Fibroblast of lung (primary cell): ENCODE data around the gene TRIM54. TPM values are rescaled to one million over a fixed set of nuclear protein-coding genes. Genes with fewer than 3 reads are reported as not detected.

Experiments
- DNase-seq, 2 donors: peaks; one replicate each; pipeline versions ENCODE4 v3.0.0 to v3.0.0-alpha.2; 2010; ENCODE audit warnings: low read depth in 2 of 2
- H2AFZ ChIP-seq: 2 replicates; pipeline ENCODE4 v1.5.1; 2012; ENCODE audit warnings: low read length, control low read depth, inconsistent platforms
- H3K27ac ChIP-seq: 2 replicates; pipeline ENCODE4 v1.5.1; 2011; ENCODE audit warnings: low read length, control low read depth; ENCODE audit not compliant: insufficient read depth
- H3K27me3 ChIP-seq: 2 replicates; pipeline ENCODE4 v1.5.1; 2011; ENCODE audit warnings: mild to moderate bottlenecking, low read length; ENCODE audit not compliant: control insufficient read depth, insufficient read depth
- H3K36me3 ChIP-seq: 2 replicates; pipeline ENCODE4 v1.5.1; 2011; ENCODE audit warnings: low read length; ENCODE audit not compliant: control insufficient read depth, insufficient read depth
- H3K4me1 ChIP-seq: 2 replicates; pipeline ENCODE4 v1.5.1; 2011; ENCODE audit warnings: low read length; ENCODE audit not compliant: control insufficient read depth, insufficient read depth; ENCODE audit errors: extremely low read depth
- H3K4me2 ChIP-seq: 2 replicates; pipeline ENCODE4 v1.5.1; 2011; ENCODE audit warnings: low read length, control low read depth; ENCODE audit not compliant: insufficient read depth; ENCODE audit errors: extremely low read depth
- H3K4me3 ChIP-seq, 4 experiments: fragments of 200-600 bp in 1 of 4; sonication (generic) in 1 of 4; replicated peaks in 1 of 4; 2 replicates each; pipeline ENCODE4 v1.5.1; 2011 to 2016; ENCODE audit warnings: low read length in 4 of 4, low read depth in 3 of 4, mild to moderate bottlenecking in 3 of 4, control low read depth in 2 of 4, inconsistent platforms in 1 of 4, mixed read lengths in 1 of 4; ENCODE audit not compliant: insufficient read depth in 1 of 4; ENCODE audit errors: control extremely low read depth in 1 of 4
- H3K79me2 ChIP-seq: 2 replicates; pipeline ENCODE4 v1.5.1; 2012; ENCODE audit warnings: mild to moderate bottlenecking, low read length, inconsistent platforms; ENCODE audit not compliant: control insufficient read depth, insufficient read depth
- H3K9ac ChIP-seq: 2 replicates; pipeline ENCODE4 v1.5.1; 2011; ENCODE audit warnings: mild to moderate bottlenecking, low read length, control low read depth; ENCODE audit not compliant: insufficient read depth
- H3K9me3 ChIP-seq: 2 replicates; pipeline ENCODE4 v1.5.1; 2012; ENCODE audit warnings: low read depth, low read length; ENCODE audit not compliant: control insufficient read depth, insufficient read depth
- H4K20me1 ChIP-seq: 2 replicates; pipeline ENCODE4 v1.5.1; 2011; ENCODE audit warnings: low read length; ENCODE audit not compliant: control insufficient read depth, insufficient read depth; ENCODE audit errors: extremely low read depth
- EZH2 ChIP-seq: IDR thresholded peaks from 2 replicates; pipeline ENCODE4 v1.5.1; 2012; ENCODE audit warnings: low read length, control low read depth, mild to moderate bottlenecking; ENCODE audit errors: missing control alignments
- polyA plus RNA-seq, 2 donors: library from polyadenylated mRNA; depleted of rRNA in 1 of 2; stranded (reverse) in 1 of 2; unstranded in 1 of 2; fragments of >200 nt; gene quantifications; 2 replicates each; pipeline ENCODE4 v1.2.1, GENCODE V29; 2011 to 2012; ENCODE audit warnings: missing spikeins in 1 of 2
- total RNA-seq: library from RNA; depleted of rRNA; stranded (reverse); fragments of >200 nt; gene quantifications from 2 replicates; pipeline ENCODE4 v1.2.1, GENCODE V29; 2014
- TF ChIP-seq, protein P1 (sequence below), 2 donors: IDR thresholded peaks in 1 of 2; conservative IDR thresholded peaks in 1 of 2; 1 replicate in 1 of 2; 2 replicates in 1 of 2; pipeline ENCODE4 v1.5.1; 2011 to 2012; ENCODE audit warnings: low read length in 2 of 2, control low read depth in 1 of 2, inconsistent platforms in 1 of 2, low read depth in 1 of 2, mild to moderate bottlenecking in 1 of 2

The TRIM54 gene
- total and polyA plus RNA-seq, 2 donors (not counting 1 experiment from before 2014, with no cell fraction given), result 0.17 TPM; not detected in 1

GRCh38 chr2:27281442-27281841, 787 bp upstream of the TRIM54 start:
- H3K4me3 ChIP-seq, result no peak overlapping the region
- TF ChIP-seq, protein P1, sequence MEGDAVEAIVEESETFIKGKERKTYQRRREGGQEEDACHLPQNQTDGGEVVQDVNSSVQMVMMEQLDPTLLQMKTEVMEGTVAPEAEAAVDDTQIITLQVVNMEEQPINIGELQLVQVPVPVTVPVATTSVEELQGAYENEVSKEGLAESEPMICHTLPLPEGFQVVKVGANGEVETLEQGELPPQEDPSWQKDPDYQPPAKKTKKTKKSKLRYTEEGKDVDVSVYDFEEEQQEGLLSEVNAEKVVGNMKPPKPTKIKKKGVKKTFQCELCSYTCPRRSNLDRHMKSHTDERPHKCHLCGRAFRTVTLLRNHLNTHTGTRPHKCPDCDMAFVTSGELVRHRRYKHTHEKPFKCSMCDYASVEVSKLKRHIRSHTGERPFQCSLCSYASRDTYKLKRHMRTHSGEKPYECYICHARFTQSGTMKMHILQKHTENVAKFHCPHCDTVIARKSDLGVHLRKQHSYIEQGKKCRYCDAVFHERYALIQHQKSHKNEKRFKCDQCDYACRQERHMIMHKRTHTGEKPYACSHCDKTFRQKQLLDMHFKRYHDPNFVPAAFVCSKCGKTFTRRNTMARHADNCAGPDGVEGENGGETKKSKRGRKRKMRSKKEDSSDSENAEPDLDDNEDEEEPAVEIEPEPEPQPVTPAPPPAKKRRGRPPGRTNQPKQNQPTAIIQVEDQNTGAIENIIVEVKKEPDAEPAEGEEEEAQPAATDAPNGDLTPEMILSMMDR (conservative IDR thresholded peaks at IDR 0.05 in 1 of 2, IDR thresholded peaks at IDR 0.05 in 1 of 2; ENCODE audit: low read depth in 1 of 2, low read length in 2 of 2), result no peak
- no peak for TF ChIP-seq EZH2
- H3K4me1 ChIP-seq, result peaks cover 7% of the 10 kb centered on the region
- H3K4me2 ChIP-seq, result no peak overlapping the region
- H3K27ac ChIP-seq, result no peak overlapping the region
- no peaks in the 10 kb centered on the region for H4K20me1 ChIP-seq
- no peak for DNase-seq
- H3K79me2 ChIP-seq, result no peaks in the 10 kb centered on the region
- H3K9ac ChIP-seq, result no peak overlapping the region
- H3K27me3 ChIP-seq, result peaks cover 7% of the 10 kb centered on the region
- H2AFZ ChIP-seq, result no peak overlapping the region
- H3K9me3 ChIP-seq, result no peaks in the 10 kb centered on the region
- no peaks in the 10 kb centered on the region for H3K36me3 ChIP-seq

DNA sequence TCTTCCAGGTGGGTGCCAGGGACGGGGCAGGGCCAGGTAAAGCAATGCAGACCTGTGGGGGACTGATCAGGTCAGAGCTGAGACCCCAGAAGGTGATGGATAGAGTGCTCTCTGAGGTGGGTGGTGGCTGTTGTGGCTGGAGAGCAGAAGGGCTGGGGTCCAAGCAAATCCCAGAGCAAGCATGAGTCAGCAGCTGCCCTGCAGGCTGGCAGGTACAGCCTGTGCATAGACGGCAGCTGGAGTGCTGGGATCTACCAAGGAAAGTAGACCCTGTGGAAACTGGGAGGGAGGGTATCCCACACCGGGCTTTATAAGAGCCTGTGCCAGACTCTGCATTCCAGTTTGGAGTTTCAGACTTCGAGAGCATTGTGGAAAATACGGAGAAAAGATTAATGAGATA, 663 bp downstream of the TRIM54 start:
- H3K27ac ChIP-seq, result no peak overlapping the region
- no peak for DNase-seq
- no peaks in the 10 kb centered on the region for H3K79me2 ChIP-seq
- H3K4me1 ChIP-seq, result peaks cover 7% of the 10 kb centered on the region
- H3K9ac ChIP-seq, result no peak overlapping the region
- H2AFZ ChIP-seq, result no peak overlapping the region
- H3K4me2 ChIP-seq, result no peak overlapping the region
- TF ChIP-seq EZH2, result no peak
- TF ChIP-seq, protein P1 (conservative IDR thresholded peaks at IDR 0.05 in 1 of 2, IDR thresholded peaks at IDR 0.05 in 1 of 2; ENCODE audit: low read depth in 1 of 2, low read length in 2 of 2), result no peak
- no peak overlapping the region for H3K4me3 ChIP-seq
- no peaks in the 10 kb centered on the region for H3K36me3 ChIP-seq
- H3K9me3 ChIP-seq, result no peaks in the 10 kb centered on the region
- H4K20me1 ChIP-seq, result no peaks in the 10 kb centered on the region
- no peaks in the 10 kb centered on the region for H3K27me3 ChIP-seq

DNA sequence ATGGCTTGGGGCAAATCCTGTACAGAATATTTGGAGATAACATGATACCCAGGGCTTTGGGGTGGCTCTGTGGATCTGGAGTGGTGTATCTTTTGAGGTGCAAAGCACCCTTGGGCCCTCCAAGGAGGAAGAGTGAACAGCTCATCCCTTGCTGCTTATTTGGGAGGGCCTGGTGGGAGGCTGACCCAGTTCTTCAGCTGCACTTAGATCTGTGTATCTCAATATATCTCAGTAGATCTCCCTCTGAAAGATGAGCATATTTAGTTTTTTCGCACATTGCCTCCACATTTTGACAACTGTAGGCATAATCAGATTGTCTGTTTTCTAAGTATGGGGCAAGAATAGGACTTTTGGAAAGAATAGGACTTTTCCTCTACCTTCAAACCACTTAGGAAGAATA, 2.8 kb downstream of the TRIM54 start:
- no peak overlapping the region for H3K4me3 ChIP-seq
- DNase-seq, result no peak
- no peak overlapping the region for H3K9ac ChIP-seq
- TF ChIP-seq, protein P1 (conservative IDR thresholded peaks at IDR 0.05 in 1 of 2, IDR thresholded peaks at IDR 0.05 in 1 of 2; ENCODE audit: low read depth in 1 of 2, low read length in 2 of 2), result no peak
- TF ChIP-seq EZH2, result no peak
- H3K9me3 ChIP-seq, result no peaks in the 10 kb centered on the region
- no peak overlapping the region for H3K27ac ChIP-seq
- H3K36me3 ChIP-seq, result no peaks in the 10 kb centered on the region
- H3K4me1 ChIP-seq, result peaks cover 7% of the 10 kb centered on the region
- no peak overlapping the region for H3K4me2 ChIP-seq
- no peaks in the 10 kb centered on the region for H3K79me2 ChIP-seq
- H2AFZ ChIP-seq, result no peak overlapping the region
- H3K27me3 ChIP-seq, result no peaks in the 10 kb centered on the region
- no peaks in the 10 kb centered on the region for H4K20me1 ChIP-seq
